GM06990 (cell line): Measurements from ENCODE around the gene CCDC27.

Experiments
- DNase-seq: peaks from one replicate; pipeline ENCODE4 v3.0.0-alpha.2; 2011; ENCODE audit not compliant: insufficient read length; ENCODE audit errors: extremely low read depth
- H3K27me3 ChIP-seq: replicated peaks from 2 replicates; pipeline ENCODE4 v1.6.0; 2011; ENCODE audit warnings: low read length; ENCODE audit not compliant: control insufficient read depth, insufficient read depth
- H3K36me3 ChIP-seq: 2 replicates; pipeline ENCODE4 v1.5.1; 2011; ENCODE audit warnings: low read length; ENCODE audit not compliant: control insufficient read depth, insufficient read depth
- H3K4me3 ChIP-seq: replicated peaks from 2 replicates; pipeline ENCODE4 v1.5.1; 2011; ENCODE audit warnings: low read depth, mild to moderate bottlenecking, control low read depth, low read length
- TF ChIP-seq, protein P1 (sequence below): IDR thresholded peaks from 2 replicates; pipeline ENCODE4 v1.5.1; 2011; ENCODE audit warnings: low read length, control low read depth, mild to moderate bottlenecking, inconsistent platforms; ENCODE audit not compliant: insufficient read depth, poor library complexity, severe bottlenecking

Gene CCDC27

DNA sequence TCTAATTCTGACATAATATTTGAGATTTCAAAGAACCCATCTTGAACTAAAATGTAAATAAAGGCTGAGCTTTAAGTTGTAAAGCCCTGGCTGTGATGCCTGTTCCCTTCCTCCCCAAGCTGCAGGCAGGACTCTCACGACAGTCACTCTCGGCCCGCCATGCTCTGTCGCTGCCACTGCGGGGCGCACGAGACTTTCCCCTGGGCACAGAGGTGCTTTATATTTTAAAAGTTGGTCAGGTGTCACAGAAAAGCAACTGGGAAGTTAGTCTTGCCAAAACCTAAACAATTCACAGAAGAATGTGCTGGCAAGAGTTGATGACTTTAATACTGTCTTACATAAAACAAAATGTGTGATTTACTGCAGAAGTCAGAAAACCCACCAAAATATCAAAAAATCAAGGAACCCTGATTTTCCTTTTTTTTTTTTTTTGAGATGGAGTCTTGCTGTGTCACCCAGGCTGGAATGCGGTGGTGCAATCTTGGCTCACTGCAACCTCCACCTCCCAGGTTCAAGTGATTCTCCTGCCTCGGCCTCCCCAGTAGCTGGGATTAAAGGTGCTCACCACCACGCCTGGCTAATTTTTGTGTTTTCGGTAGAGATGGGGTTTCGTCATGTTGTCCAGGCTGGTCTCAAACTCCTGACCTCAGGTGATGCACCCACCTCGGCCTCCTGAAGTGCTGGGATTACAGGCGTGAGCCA lies 33.4 kb downstream of the CCDC27 start:
- H3K36me3 ChIP-seq: peaks cover 36% of the 10 kb centered on the region
- DNase-seq: no peak
- H3K27me3 ChIP-seq: no peaks in the 10 kb centered on the region
- no peak overlapping the region for H3K4me3 ChIP-seq
- TF ChIP-seq, protein P1, sequence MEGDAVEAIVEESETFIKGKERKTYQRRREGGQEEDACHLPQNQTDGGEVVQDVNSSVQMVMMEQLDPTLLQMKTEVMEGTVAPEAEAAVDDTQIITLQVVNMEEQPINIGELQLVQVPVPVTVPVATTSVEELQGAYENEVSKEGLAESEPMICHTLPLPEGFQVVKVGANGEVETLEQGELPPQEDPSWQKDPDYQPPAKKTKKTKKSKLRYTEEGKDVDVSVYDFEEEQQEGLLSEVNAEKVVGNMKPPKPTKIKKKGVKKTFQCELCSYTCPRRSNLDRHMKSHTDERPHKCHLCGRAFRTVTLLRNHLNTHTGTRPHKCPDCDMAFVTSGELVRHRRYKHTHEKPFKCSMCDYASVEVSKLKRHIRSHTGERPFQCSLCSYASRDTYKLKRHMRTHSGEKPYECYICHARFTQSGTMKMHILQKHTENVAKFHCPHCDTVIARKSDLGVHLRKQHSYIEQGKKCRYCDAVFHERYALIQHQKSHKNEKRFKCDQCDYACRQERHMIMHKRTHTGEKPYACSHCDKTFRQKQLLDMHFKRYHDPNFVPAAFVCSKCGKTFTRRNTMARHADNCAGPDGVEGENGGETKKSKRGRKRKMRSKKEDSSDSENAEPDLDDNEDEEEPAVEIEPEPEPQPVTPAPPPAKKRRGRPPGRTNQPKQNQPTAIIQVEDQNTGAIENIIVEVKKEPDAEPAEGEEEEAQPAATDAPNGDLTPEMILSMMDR: peak; percentile 5

DNA sequence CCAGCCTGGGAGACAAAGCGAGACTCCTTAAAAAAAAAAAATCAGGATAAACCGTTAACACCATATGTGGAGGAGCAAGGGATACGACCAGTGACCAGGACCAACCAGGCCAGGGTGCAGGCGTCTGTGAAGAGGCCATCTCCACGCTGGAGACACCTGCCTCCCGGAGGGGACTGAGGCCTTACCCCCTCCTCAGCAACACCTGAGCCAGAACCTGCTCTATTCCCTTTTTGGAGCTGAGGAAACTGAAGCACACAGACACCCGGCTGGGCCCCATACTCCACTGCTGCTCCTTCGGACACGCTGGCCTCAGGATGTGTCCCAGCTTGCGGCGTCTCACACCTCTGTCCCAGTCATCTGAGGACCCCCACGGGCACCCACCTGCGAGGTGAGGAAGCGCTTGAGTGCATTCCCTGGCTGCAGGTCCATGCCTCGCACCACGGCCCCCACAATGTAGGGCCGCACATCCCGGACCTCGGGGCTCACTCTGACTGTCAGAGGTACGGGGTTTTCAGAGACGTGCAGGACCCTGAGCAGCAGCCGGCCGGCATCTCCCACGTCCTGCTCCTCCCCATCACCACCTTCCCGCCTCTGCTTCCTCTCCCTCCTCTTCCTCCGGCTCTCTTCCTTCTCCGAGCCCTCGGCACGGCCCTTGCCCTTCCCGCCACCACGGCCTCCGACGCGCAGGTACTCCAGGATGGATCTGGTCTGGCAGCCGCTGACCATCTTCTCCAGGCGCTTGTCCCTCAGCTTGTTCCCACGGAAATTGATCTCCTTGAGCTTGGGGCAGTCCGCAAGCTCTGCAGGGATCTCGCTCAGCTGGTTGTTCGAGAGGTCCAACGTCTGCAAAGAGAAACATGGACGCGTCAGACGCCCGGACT lies 34.5 kb downstream of the CCDC27 start:
- no peak overlapping the region for H3K4me3 ChIP-seq
- TF ChIP-seq, protein P1: no peak
- H3K36me3 ChIP-seq: peaks cover 31% of the 10 kb centered on the region
- no peak for DNase-seq
- H3K27me3 ChIP-seq: no peaks in the 10 kb centered on the region

DNA sequence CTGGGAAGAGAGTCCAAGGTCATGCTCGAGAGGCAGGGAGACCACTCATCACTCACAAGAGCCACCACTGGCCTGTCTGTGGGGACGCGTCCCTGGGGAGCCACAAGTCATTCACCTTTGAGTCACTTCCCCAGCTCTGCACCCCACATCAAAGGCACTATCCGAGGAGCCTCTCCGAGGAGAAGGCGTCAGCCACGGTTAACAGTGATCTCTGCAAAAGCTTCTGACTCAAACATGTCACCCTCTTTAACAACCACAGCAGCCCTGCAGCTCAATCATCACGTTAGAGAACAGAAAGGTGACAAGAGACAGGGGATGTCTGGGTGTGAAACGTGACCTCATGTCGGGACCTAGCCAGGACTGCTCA lies 35.1 kb downstream of the CCDC27 start:
- TF ChIP-seq, protein P1: no peak
- Histone ChIP-seq H3K27me3 (no peaks in the 10 kb centered on the region), H3K36me3 (peaks cover 28% of the 10 kb centered on the region), H3K4me3 (no peak overlapping the region)
- no peak for DNase-seq

DNA sequence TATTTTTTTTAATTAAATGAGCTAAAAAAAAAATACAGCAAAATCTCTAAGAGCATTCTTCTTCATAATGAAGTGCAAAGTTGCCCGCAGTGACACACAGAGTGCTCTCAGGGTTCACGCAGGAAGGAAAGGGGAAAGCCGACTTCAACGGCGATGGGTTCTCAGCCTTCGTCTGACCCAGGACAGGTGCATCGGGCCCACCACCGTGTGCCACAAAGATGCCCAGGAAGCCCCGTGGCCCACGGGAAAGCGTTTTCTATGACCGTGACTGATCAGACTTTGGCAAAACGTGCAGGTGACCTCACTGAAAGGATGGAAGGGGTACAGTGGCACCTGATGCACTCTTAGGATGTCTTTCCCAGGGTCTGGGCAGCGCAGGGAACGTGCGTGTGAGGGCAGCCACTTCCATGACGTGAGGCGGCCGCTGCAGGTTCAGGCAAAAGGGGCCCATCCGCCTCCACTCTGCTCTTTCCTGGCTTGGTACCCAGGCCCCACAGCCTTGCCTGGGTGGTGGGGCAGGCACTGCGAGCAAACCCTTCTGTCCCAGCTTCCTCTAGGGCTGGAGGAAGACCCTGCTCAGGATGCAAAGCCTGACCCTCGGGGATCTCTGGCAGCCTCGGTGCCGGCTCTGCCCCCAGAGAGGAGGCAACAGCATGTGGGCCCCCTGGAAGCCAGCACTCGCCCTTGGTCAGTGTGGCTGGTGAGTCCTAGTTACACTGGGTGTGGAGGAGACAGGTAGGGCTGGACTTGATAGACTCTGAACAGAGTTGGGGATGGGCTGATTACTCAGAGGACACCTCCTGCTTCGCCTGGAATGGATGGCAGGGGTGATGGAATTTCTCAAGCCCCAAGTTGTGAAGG lies 35.7 kb downstream of the CCDC27 start:
- H3K4me3 ChIP-seq: no peak overlapping the region
- DNase-seq: no peak

DNA sequence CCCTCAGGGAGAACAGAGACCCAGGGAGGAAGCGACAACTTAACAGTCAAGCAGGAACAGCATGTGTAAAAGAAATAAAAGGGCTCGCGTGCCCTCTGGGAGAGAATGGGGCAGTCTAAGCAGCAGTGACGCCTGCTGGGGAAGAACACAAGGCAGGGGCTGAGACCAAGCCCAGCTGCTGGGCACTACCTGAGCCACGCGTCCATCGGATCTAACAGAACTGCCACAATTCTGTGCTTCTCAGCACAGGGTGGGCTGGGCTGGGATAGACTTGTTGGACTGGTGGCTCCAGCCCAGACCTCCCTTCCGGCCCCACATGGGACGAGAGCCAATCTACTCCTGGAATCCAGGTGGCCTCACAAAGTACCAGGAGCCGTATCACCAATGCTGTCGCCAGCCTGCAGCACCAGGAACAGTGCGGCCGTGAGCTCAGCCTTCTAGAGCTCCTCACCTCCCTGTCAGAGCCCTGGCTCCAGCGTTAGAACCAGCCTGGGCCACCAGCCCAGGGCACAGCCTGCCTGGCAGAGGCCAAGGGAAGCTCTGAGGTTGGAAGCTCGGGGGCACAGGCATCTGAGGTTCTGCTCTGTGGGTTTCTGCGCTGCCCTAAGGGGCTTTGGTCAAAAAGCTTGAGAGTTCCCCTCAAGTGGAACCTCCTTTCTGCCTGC lies 36.6 kb downstream of the CCDC27 start:
- H3K36me3 ChIP-seq: peaks cover 26% of the 10 kb centered on the region
- no peak for DNase-seq
- no peaks in the 10 kb centered on the region for H3K27me3 ChIP-seq

More for the DNA sequence above, 35.7 kb downstream of the CCDC27 start:
- TF ChIP-seq, protein P1: no peak
- Histone ChIP-seq H3K27me3 (no peaks in the 10 kb centered on the region), H3K36me3 (peaks cover 26% of the 10 kb centered on the region)

More for the DNA sequence above, 36.6 kb downstream of the CCDC27 start:
- TF ChIP-seq, protein P1: no peak
- H3K4me3 ChIP-seq: no peak overlapping the region
